ENCODE results near the gene COG3.
A peak's percentile ranks its signal among the peaks of the same experiment; 100 is the strongest.
"Not testable (repeated sequence)": the region's sequence is repeated elsewhere in the genome, so short reads cannot be mapped to it uniquely, and the experiment has no call there.

Gene COG3, protein sequence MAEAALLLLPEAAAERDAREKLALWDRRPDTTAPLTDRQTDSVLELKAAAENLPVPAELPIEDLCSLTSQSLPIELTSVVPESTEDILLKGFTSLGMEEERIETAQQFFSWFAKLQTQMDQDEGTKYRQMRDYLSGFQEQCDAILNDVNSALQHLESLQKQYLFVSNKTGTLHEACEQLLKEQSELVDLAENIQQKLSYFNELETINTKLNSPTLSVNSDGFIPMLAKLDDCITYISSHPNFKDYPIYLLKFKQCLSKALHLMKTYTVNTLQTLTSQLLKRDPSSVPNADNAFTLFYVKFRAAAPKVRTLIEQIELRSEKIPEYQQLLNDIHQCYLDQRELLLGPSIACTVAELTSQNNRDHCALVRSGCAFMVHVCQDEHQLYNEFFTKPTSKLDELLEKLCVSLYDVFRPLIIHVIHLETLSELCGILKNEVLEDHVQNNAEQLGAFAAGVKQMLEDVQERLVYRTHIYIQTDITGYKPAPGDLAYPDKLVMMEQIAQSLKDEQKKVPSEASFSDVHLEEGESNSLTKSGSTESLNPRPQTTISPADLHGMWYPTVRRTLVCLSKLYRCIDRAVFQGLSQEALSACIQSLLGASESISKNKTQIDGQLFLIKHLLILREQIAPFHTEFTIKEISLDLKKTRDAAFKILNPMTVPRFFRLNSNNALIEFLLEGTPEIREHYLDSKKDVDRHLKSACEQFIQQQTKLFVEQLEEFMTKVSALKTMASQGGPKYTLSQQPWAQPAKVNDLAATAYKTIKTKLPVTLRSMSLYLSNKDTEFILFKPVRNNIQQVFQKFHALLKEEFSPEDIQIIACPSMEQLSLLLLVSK

DNA sequence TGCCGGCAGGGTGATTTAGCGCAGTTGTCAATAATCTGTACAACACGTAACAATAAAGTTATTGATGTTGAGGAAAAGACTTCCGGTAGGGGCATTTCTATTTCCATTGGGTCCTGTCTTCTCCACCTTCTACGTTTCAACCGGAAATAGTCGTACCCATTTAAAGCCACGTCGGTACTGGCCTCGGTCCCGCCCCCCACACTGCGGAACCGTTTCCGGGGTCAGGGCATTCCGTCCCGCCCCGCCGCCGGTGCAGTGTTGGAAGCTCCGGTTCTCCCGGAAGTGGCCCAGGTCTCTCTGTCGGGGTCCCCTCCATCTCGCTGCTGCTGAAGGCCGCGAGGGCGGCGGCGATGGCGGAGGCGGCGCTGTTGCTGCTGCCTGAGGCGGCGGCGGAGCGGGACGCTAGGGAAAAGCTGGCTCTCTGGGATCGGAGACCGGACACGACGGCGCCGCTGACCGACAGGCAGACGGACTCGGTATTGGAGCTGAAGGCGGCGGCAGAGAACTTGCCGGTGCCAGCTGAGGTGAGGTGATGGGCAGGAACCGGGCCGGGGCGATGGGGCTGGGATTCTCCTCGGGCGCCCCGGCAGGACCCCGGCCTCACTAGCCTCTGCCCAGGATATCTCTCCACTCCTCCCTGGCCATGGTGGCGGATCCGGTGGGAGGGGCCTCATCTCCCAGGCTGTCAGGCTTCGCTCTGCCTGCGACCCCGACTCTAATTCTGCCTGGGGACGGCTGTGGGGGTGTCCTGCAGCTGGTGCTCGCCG is at the start of gene COG3:
TSS of gene COG3 (plus strand) at position 253 of the 767 bp plus-strand sequence. CDS start at position 351, 98 bp downstream.
- DNase-seq (ENCODE audit: low spot score), result peak; percentile 98

GRCh38 chr13:45415112-45415511 is 49.6 kb upstream of the COG3 start:
- DNase-seq (ENCODE audit: low spot score), result no peak

DNA sequence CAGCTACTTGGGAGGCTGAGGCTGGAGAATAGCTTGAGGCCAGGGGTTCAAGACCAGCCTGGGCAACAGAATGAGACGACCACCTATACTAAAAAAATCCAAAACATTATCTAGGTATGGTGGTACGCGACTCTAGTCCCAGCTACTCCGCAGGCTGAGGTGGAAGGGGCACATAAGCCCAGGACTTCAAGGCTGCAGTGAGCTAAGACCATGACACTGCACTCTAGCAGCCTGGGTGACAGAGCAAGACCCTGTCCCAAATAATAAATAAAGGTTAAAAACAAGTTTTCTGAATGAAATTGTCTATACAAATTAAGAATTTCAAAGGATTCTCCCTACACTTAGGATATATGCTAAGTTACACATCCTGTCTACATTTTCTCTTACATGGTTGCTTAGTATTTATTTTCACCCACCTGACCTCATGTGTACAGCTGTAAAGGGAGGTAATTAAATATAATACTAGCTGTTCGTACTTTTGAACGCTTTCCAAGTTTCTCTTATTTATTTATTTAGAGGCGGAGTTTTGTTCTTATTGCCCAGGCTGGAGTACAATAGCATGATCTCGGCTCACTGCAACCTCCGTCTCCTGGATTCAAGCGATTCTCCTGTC is 48.1 kb upstream of the COG3 start:
- DNase-seq (ENCODE audit: low spot score), result no peak

GRCh38 chr13:45417790-45418534 is 46.8 kb upstream of the COG3 start, which contains the start of gene SLC25A30:
Gene SLC25A30 (minus strand): TSS chr13:45418373. CDS start chr13:45411425, 6,948 bp downstream.
- DNase-seq (ENCODE audit: low spot score), result peak; percentile 63

DNA sequence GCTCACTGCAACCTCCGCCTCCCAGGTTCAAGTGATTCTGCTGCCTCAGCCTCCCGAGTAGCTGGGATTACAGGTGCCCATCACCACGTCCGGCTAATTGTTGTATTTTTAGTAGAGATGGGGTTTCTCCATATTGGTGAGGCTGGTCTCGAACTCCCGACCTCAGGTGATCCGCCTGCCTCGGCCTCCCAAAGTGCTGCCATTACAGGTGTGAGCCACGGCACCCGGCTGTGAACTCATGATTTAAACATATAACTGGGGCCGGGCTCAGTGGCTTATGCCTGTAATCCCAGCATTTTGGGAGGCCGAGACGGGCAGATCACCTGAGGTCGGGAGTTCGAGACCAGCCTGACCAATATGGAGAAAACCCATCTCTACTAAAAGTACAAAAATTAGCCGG is 45.4 kb upstream of the COG3 start:
- DNase-seq (ENCODE audit: low spot score), result not testable (repeated sequence)

DNA sequence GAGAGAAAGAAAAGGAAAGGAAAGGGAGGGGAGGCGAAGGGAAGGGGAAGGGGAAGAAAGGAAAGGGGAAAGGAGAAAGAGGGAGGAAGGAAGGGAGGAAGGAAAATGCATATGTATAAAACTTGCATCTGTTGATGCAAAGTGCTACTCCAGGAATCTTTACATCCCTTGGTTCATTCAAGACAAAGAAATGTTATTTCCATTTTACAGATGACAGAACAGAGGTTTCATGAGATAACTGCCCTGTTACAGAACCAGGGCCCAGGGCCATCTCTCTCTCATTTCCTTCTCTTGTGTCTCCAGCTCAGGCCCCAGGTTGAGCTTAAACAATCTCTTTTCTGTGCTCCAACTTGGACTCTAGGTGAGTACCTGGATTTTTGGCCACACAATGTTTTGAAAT is 44.8 kb upstream of the COG3 start:
- no peak for DNase-seq (ENCODE audit: low spot score)

GRCh38 chr13:45422731-45423292 is 41.9 kb upstream of the COG3 start:
- no peak for DNase-seq (ENCODE audit: low spot score)

DNA sequence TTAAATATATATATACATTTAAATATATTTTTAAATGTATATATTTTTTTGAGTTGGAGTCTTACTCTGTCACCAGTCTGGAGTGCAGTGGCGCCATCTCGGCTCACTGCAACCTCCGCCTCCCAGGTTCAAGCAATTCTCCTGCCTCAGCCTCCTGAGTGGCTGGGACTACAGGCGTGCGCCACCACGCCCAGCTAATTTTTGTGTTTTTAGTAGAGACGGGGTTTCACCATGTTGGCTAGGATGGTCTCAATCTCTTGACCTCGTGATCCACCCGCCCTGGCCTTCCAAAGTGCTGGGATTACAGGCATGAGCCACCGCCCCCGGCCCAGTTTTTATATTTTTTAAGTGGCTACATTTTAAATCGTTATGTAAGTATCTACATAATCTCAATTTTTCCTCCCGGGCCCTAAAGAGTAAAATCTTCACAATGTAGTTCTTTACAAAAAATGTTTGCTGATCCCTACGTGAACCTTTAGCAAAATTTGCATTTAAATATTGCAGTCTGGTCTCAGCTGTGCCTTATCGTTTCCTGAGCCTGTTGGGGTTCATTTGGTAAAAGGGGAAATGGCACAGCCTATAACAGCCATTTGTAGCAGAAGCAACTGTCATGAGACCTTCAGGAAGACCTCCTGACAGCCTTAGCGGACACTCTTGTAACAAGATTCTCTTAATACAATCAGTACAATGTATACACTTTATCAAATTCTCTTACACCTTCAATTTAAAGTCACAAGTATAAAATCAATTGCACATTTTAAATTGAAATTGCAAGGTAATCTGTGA is 38.5 kb upstream of the COG3 start:
- not testable (repeated sequence) for DNase-seq (ENCODE audit: low spot score)

- no peak for DNase-seq (ENCODE audit: low spot score)
Observed at GRCh38 chr13:45432737-45433380, 31.9 kb upstream of the COG3 start.

DNA sequence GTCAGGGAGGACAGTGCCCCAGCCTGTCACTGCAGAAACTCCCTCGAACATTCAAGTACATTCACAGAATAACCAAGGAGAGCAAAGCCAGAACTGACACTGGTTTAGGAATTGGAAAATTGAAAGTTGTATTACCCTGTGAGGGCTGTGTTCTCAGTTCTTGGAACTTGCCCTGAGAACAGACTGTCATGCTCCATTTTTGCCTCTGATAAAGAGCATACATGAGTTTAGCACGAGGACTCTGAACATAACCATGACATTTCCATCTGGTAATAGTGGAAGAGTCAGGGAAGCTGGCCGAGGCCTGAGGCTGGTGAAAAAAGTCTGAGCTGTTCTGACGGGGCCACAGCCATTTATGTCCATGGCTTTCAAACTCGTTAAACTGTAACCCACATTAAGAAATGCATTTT is 31.4 kb upstream of the COG3 start:
- no peak for DNase-seq (ENCODE audit: low spot score)

DNA sequence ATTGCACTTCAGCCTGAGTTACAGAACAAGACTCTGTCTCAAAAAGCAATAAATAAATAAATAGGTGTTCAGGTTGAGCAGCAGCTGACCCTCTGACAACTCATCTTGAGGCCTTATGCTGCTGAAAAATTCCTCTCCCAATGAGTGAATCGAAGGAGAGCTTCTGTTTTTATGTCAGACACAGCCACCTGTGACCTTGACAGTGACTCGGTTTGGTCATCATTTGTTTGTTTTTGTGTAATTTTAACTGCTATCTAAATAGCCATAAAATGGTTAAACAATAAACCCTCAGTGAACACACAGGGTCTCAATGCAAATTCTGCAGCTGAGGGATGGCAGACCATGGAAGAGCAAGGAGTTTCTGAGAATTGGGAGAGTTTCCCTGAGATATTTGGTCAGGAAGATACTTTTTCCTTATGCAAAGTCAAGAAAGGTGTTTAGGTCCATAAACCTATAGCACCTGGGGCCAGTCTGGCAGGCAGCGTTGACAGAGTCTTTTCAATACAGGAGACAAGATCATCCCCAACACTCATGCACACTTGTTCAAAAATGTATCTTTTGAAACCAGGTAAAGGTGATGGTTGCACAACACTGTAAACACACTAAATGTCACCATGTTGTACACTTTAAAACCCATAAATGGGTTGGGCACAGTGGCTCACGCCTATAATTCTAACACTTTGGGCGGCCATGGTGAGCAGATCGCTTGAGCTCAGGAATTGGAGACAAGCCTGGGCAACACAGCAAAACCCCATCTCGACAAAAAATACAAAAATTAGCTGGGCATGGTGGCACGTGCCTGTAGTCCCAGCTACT is 30.0 kb upstream of the COG3 start:
- no peak for DNase-seq (ENCODE audit: low spot score)

GRCh38 chr13:45436332-45436731 is 28.4 kb upstream of the COG3 start:
- DNase-seq (ENCODE audit: low spot score), result no peak

GRCh38 chr13:45436953-45437352 is 27.8 kb upstream of the COG3 start:
- DNase-seq (ENCODE audit: low spot score), result no peak

GRCh38 chr13:45437947-45438346 is 26.8 kb upstream of the COG3 start:
- no peak for DNase-seq (ENCODE audit: low spot score)

DNA sequence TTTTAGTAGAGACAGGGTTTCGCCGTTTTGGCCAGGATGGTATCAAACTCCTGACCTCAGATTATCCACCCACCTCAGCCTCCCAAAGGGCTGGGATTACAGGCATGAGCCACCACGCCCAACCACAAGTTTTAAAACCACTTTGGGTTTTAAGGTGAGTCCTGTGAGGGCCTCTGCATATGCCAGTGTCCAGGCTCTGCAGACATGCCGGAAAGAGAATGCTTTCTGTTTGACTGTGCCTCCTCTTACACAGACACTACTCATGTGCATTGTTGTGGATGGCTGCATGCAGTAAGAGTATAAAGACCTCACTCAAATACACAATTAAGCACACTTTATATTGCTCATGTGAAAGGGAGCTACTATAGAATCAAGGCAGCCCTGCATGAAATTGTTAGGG is 25.7 kb upstream of the COG3 start:
- DNase-seq (ENCODE audit: low spot score), result no peak

DNA sequence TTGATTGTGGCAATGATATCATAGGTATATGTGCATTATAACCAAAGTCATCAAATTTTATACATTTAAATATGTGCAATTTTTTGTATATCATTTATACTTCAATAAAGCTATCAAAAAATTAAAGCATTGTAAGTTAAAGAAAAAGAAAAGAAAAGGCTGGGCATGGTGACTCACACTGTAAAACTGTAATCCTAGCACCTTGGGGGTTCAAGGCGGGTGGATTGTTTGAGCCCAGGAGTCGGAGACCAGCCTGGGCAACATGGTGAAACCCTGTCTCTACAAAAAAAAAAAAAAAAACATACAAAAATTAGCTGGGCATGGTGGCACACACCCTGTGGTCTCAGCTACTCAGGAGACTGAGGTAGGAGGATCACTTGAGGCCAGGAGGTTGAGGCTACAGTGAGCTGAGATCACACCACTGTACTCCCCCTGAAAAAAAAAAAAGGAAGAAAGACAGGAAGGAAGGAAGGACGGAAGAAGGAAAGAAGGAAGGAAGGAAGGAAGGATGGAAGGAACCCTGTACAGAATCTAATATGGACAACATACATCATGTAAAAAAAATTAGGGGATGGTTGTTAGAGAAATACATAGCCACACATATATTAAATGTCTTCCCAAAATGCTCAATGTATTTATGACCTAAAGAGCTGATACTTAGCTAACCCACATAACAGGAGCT is 24.8 kb upstream of the COG3 start:
- DNase-seq (ENCODE audit: low spot score), result no peak

- peak; percentile 26 for DNase-seq (ENCODE audit: low spot score)
Observed at GRCh38 chr13:45441633-45442032, 23.1 kb upstream of the COG3 start.

DNA sequence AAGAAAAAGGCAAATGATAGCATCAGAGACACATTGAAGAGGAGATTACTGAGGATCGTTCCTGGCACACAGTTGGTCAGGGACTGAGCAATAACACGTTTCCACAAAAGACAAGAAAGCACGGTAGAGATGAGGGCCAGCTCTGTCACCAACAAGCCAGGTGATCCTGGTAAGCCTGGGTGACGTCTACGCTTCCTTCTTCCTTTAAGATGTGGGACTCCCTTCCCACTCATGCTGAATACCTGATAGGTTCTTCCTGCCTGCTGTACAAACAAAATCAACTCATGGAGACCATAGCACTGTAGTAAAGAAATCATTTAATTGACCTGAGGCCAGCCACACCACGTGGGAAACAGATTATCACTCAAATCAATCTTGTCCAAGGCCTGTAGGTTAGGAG is 19.7 kb upstream of the COG3 start:
- no peak for DNase-seq (ENCODE audit: low spot score)
